PFSK-1 (cell line): Measurements from ENCODE around the gene NAA38.

ENCODE experiments used
- FOXP2 ChIP-seq: optimal IDR thresholded peaks from 2 replicates; pipeline ENCODE3; 2011; ENCODE audit warnings: borderline replicate concordance, control low read depth, inconsistent platforms; ENCODE audit not compliant: insufficient read depth; ENCODE audit errors: extremely low read length, extremely low read depth
- POLR2AphosphoS5 ChIP-seq: IDR thresholded peaks from 2 replicates; pipeline ENCODE4 v1.6.1; 2012; ENCODE audit warnings: low read depth, mild to moderate bottlenecking, control low read depth, low read length, moderate library complexity
- SIN3A ChIP-seq: IDR thresholded peaks from 2 replicates; pipeline ENCODE4 v1.6.1; 2012; ENCODE audit warnings: mild to moderate bottlenecking, low read length, moderate library complexity, borderline replicate concordance; ENCODE audit not compliant: insufficient read depth
- TAF1 ChIP-seq: IDR thresholded peaks from 2 replicates; pipeline ENCODE4 v1.6.1; 2012; ENCODE audit warnings: low read length, control low read depth, borderline replicate concordance; ENCODE audit not compliant: insufficient read depth
- TF ChIP-seq, protein P1 (sequence below), 2 experiments: IDR thresholded peaks; 2 replicates each; pipeline versions ENCODE4 v1.6.1 to v1.8.0; 2011 to 2012; ENCODE audit warnings: low read depth in 2 of 2, low read length in 2 of 2, control low read depth in 1 of 2, inconsistent platforms in 1 of 2, mild to moderate bottlenecking in 1 of 2, moderate library complexity in 1 of 2; ENCODE audit not compliant: insufficient read depth in 1 of 2

Gene NAA38

DNA sequence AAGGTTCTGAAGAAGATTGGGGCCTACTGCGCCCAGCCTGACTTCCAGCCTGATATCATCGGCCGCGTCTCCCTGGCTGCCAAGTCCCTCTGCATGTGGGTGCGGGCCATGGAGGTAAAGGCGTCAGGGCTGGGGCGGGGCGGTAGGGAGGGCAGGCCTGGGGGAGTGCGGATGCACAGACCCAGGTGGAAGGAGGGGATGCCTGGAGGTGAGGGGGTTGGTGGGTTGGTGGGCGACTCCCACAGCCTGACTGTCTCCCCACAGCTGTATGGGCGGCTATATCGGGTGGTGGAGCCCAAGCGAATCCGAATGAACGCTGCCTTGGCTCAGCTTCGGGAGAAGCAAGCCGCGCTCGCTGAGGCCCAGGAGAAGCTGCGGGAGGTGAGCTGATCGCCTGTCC is 50.2 kb downstream of the NAA38 start:
- TF ChIP-seq TAF1 (no peak), SIN3A (no peak), FOXP2 (no peak), POLR2AphosphoS5 (no peak)
- TF ChIP-seq, protein P1, sequence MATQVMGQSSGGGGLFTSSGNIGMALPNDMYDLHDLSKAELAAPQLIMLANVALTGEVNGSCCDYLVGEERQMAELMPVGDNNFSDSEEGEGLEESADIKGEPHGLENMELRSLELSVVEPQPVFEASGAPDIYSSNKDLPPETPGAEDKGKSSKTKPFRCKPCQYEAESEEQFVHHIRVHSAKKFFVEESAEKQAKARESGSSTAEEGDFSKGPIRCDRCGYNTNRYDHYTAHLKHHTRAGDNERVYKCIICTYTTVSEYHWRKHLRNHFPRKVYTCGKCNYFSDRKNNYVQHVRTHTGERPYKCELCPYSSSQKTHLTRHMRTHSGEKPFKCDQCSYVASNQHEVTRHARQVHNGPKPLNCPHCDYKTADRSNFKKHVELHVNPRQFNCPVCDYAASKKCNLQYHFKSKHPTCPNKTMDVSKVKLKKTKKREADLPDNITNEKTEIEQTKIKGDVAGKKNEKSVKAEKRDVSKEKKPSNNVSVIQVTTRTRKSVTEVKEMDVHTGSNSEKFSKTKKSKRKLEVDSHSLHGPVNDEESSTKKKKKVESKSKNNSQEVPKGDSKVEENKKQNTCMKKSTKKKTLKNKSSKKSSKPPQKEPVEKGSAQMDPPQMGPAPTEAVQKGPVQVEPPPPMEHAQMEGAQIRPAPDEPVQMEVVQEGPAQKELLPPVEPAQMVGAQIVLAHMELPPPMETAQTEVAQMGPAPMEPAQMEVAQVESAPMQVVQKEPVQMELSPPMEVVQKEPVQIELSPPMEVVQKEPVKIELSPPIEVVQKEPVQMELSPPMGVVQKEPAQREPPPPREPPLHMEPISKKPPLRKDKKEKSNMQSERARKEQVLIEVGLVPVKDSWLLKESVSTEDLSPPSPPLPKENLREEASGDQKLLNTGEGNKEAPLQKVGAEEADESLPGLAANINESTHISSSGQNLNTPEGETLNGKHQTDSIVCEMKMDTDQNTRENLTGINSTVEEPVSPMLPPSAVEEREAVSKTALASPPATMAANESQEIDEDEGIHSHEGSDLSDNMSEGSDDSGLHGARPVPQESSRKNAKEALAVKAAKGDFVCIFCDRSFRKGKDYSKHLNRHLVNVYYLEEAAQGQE (IDR thresholded peaks at IDR 0.05; ENCODE audit: insufficient read depth in 1 of 2, low read depth in 2 of 2, low read length in 2 of 2), result no peak
